Heart left ventricle (tissue), 16 donors: ENCODE results near the gene ROPN1. TPM values are rescaled to one million over a fixed set of nuclear protein-coding genes. Genes with fewer than 3 reads are reported as not detected.
"Not testable (repeated sequence)": the region's sequence is repeated elsewhere in the genome, so short reads cannot be mapped to it uniquely, and the experiment has no call there.

Source experiments
- ATAC-seq, 4 donors: fragments of 200-7000 bp; cut with Tn5 transposase; one replicate each; pipeline ENCODE4 v1.9.1; 2020 to 2022; ENCODE audit warnings: moderate library complexity in 4 of 4, mild to moderate bottlenecking in 3 of 4, moderate number of reproducible peaks in 1 of 4
- DNase-seq, 5 donors: peaks; one replicate each; pipeline ENCODE4 v3.0.0-alpha.2; 2020
- H3K27ac ChIP-seq, 12 donors: fragments of 200-600 bp; sonication (generic) in 4 of 12; one replicate each; pipeline versions ENCODE4 v1.5.0 to v1.8.0; 2016 to 2022; ENCODE audit warnings: mild to moderate bottlenecking in 2 of 12
- H3K27me3 ChIP-seq, 9 donors: fragments of 200-600 bp; sonication (generic) in 2 of 9; one replicate each; pipeline versions ENCODE4 v1.5.1 to v1.8.0; 2016 to 2022; ENCODE audit warnings: mild to moderate bottlenecking in 3 of 9
- H3K36me3 ChIP-seq, 9 donors: fragments of 200-600 bp; sonication (generic) in 2 of 9; one replicate each; pipeline versions ENCODE4 v1.5.0 to v1.8.0; 2018 to 2022; ENCODE audit warnings: mild to moderate bottlenecking in 2 of 9
- H3K4me1 ChIP-seq, 12 donors: fragments of 200-600 bp; sonication (generic) in 4 of 12; one replicate each; pipeline versions ENCODE4 v1.5.0 to v1.8.0; 2016 to 2022; ENCODE audit warnings: mild to moderate bottlenecking in 3 of 12
- H3K4me3 ChIP-seq, 12 donors: fragments of 200-600 bp; sonication (generic) in 4 of 12; one replicate each; pipeline versions ENCODE4 v1.5.0 to v1.8.0; 2017 to 2022; ENCODE audit warnings: mild to moderate bottlenecking in 9 of 12, moderate library complexity in 4 of 12
- H3K9me3 ChIP-seq, 12 donors: fragments of 200-600 bp; sonication (generic) in 4 of 12; one replicate each; pipeline versions ENCODE4 v1.5.0 to v1.8.0; 2016 to 2022; ENCODE audit warnings: mild to moderate bottlenecking in 1 of 12
- POLR2A ChIP-seq, 2 donors: fragments of 450-650 bp; IDR thresholded peaks; one replicate each; pipeline ENCODE4 v1.6.1; 2017; ENCODE audit warnings: antibody characterized with exemption in 2 of 2, mild to moderate bottlenecking in 2 of 2, moderate library complexity in 2 of 2
- WGBS, 4 donors: extraction: QIAGEN DNeasy Blood & Tissue Kit in 2 of 4; methylation state at CpG; one replicate each; pipeline versions ENCODE4 v1.1.5 to v1.1.7; 2013 to 2018; 5-methylcytosine and 5-hydroxymethylcytosine counted together
- intact Hi-C, 10 donors: fragments of 100-400 bp; cut with DNase I; formaldehyde crosslinking; loops; one replicate each; pipeline versions ENCODE4 v1.11.1 to v1.14.2; 2022
- polyA plus RNA-seq, 2 donors: library from polyadenylated mRNA; stranded (reverse); fragments of 200-250 nt; gene quantifications; one replicate each; pipeline ENCODE4 v1.2.3, GENCODE V29; 2013
- total RNA-seq, 9 donors: library from RNA; depleted of rRNA in 2 of 9; stranded (reverse); fragments of >200 nt in 2 of 9; fragmentation: NEBNext Ultra II Directional in 3 of 9; extraction: Animal tissue kit (Norgen Biotek cat#: 25700) in 3 of 9; gene quantifications; one replicate each; pipeline versions ENCODE4 v1.1.0 to v1.2.4, GENCODE V29; 2016 to 2023
- TF ChIP-seq, protein P1 (sequence below), 12 donors: fragments of 200-600 bp; sonication (generic) in 4 of 12; IDR thresholded peaks; one replicate each; pipeline versions ENCODE4 v1.5.0 to v1.8.0; 2018 to 2022; ENCODE audit warnings: antibody characterized with exemption in 12 of 12, mild to moderate bottlenecking in 5 of 12
- donor health status: ischemic (EF 13 %, LVEDD 7.1; RV severe dilation, severe dysfunction).
- donor health status: healthy with polysubstance abuse.
- donor health status: DM: no; HTN: yes; CAD: no.
- donor health status: DM: no; HTN: no; CAD: no.
- donor health status: ischemic (EF 25% LVEDD 6.9; RV normal size, moderate dysfunction).
- donor health status: ischemic (EF 25% LVEDD 5.7; RV mildly dilated, moderate dysfunction).
- donor health status: healthy.
- donor health status: DM: yes; HTN: yes; CAD: no.
- donor health status: ischemic (EF 35%, LVEDD 5.7; RV mildly dilated, moderate dysfunction).
- donor health status: nonischemic (EF 11% LVEDD 7.7; RV severe dilation, severe dysfunction).
- donor health status: DM: yes; HTN: yes; CAD: no.
- donor health status: PGD.
- donor health status: ischemic (EF 29% LVEDD 5.4; RV normal size, mild dysfunction).
- donor health status: nonischemic (EF 23%, LVEDD 6.1; RV moderate dilation, normal function).

The ROPN1 gene
- total and polyA plus RNA-seq, 11 donors: 0.19 to 0.67 (median 0.31) TPM; not detected in 4

DNA sequence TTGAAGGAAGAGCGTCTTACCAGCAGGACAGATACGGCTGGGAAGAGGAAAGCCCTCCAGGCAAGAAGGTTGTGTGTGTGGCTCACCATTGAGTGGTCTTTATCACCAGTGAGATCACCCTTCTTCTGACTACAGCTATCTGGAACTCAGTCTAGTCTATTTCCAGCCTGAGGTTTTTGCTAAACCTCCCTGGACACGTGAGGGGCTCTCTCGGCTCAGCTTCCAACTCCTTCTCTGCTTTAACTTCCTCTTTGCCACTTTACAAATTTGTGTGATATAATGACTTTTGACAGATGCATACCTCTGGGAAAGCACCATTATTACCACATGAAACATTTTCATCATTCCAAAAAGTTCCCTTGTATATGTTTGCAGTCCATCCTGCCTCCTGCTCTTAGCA is 15.3 kb upstream of the ROPN1 start:
- H3K27me3 ChIP-seq: peaks cover 0 to 6% (median 0%) of the 10 kb centered on the region in 9 donors
- H3K9me3 ChIP-seq: no peaks in the 10 kb centered on the region
- 42 to 55% (median 49%) methylated on average over 4 of the region's 4 CpGs for WGBS, 4 donors
- TF ChIP-seq, protein P1, sequence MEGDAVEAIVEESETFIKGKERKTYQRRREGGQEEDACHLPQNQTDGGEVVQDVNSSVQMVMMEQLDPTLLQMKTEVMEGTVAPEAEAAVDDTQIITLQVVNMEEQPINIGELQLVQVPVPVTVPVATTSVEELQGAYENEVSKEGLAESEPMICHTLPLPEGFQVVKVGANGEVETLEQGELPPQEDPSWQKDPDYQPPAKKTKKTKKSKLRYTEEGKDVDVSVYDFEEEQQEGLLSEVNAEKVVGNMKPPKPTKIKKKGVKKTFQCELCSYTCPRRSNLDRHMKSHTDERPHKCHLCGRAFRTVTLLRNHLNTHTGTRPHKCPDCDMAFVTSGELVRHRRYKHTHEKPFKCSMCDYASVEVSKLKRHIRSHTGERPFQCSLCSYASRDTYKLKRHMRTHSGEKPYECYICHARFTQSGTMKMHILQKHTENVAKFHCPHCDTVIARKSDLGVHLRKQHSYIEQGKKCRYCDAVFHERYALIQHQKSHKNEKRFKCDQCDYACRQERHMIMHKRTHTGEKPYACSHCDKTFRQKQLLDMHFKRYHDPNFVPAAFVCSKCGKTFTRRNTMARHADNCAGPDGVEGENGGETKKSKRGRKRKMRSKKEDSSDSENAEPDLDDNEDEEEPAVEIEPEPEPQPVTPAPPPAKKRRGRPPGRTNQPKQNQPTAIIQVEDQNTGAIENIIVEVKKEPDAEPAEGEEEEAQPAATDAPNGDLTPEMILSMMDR (IDR thresholded peaks at IDR 0.05): no peak
- no peak for TF ChIP-seq POLR2A (IDR thresholded peaks at IDR 0.05)
- H3K4me1 ChIP-seq: peaks cover 0 to 4% (median 0%) of the 10 kb centered on the region in 12 donors
- no peak overlapping the region for H3K4me3 ChIP-seq
- H3K36me3 ChIP-seq: no peaks in the 10 kb centered on the region
- ATAC-seq: no peak
- no peak for DNase-seq
- H3K27ac ChIP-seq: no peak overlapping the region
- intact Hi-C loops: no loop called here

DNA sequence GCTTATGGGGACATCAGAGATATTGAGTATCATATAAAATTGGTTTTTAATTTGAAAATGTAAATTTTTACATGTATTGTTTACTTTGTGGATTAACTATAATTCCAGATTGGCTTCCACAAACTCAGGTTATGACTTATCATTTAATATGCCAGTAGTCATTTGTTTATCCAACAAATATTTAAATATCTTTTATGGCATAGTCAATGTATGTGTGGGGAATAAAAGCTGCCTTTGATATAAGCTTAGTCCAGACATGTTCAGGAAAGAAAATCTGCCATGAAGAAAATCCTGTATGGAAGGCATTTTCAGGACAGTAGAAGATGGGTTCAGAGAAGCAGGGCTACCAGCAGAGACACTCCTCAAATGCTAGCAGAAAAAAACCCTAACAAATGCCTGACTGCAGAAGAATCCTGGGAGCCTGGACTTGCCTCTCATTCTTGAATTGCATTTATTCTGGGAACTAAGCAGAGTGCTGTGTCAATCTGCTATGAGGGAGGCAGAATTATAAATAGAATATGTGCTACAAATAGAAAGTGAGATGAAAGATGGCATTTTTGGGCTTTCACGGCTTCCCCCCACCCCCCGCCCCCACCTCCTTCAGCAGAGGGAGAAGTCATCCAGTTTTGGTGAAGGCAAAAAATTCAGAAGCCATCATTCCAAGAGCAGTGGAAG is 10.6 kb upstream of the ROPN1 start:
- intact Hi-C loops, H3K9me3 ChIP-seq, H3K4me3 ChIP-seq, DNase-seq, H3K27me3 ChIP-seq, H3K27ac ChIP-seq, H3K4me1 ChIP-seq, H3K36me3 ChIP-seq: not testable (repeated sequence)
- 32 to 49% (median 45%) methylated on average over 2 of the region's 2 CpGs for WGBS, 4 donors
- ATAC-seq: peak in 2 of 4 donors; percentile 36 to 48

DNA sequence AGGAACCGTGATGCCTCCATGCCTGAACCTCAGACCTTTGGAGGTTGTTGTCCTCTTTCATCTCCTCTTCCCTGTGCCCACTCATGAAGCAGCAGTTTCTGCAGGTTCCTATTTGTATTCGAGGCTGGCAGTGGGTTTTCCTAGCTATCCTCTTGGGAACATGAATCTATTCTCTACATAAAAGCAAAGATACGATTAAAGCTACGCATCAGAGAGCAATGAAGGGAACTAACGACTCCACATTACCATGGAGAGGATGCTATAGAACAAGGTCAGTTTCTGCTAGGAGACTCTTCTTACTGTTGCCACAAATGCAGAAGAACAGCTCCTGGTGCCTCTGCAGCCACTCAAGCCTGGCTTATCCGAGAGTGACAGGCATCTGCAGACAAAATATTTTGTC is 9.4 kb upstream of the ROPN1 start:
- intact Hi-C loops, H3K27ac ChIP-seq, H3K4me3 ChIP-seq, DNase-seq, H3K4me1 ChIP-seq, ATAC-seq, H3K27me3 ChIP-seq, H3K36me3 ChIP-seq: not testable (repeated sequence)
- peaks cover 0 to 10% (median 2%) of the 10 kb centered on the region in 12 donors for H3K9me3 ChIP-seq
- 73 to 77% (median 76%) methylated on average over 6 of the region's 6 CpGs for WGBS, 4 donors

DNA sequence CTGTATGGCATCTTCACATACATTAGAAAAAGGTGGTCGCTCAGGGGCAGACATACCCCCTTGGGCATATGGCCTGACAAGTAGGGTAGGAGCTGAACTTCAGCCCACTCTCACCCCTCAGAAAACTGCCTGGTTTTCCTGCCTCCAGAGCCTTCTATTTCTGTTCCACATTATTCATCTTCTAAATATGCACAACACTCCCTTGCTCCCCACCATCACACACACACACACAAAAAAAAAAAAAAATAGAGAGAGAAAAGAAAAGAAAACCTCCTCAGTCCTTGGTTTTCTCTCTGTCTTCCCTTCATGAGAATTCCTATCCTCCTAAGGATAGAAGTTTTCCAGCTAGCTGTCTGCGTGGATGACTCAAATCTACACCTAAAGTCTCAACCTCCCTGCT is 5.6 kb upstream of the ROPN1 start:
- H3K27me3 ChIP-seq: no peaks in the 10 kb centered on the region
- intact Hi-C loops: no loop called here
- ATAC-seq (no peak), DNase-seq (no peak)
- H3K4me1 ChIP-seq: peaks cover 0 to 3% (median 0%) of the 10 kb centered on the region in 12 donors
- peaks cover 0 to 10% (median 2%) of the 10 kb centered on the region in 12 donors for H3K9me3 ChIP-seq
- no peaks in the 10 kb centered on the region for H3K36me3 ChIP-seq
- TF ChIP-seq POLR2A (IDR thresholded peaks at IDR 0.05): no peak
- TF ChIP-seq, protein P1 (IDR thresholded peaks at IDR 0.05): no peak
- H3K4me3 ChIP-seq: no peak overlapping the region
- no peak overlapping the region for H3K27ac ChIP-seq
- 80 to 90% (median 84%) methylated on average over 2 of the region's 2 CpGs for WGBS, 4 donors

DNA sequence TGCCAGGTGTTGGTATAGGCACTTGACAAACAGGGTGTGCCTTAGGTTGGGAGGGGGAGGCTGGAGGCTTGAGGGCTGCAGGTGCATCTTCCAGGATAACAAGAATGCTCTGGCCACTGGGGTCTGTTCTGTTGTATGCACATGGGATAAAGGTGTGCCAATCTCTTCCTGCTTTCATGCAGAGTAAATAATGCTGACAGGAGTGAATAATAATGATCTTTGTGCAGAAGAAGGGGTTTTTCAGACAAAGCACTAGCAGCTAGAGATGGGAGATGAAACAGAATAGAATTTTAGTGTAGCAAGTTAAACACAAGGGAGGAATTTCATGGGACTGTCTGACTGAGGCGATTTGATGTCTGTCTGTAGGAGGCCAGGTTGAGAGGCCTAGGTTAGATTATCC is 1.9 kb upstream of the ROPN1 start:
- no peak overlapping the region for H3K27ac ChIP-seq
- H3K27me3 ChIP-seq: peaks cover 0 to 14% (median 0%) of the 10 kb centered on the region in 9 donors
- DNase-seq (no peak), ATAC-seq (no peak)
- no peaks in the 10 kb centered on the region for H3K4me1 ChIP-seq
- TF ChIP-seq POLR2A (IDR thresholded peaks at IDR 0.05): no peak
- TF ChIP-seq, protein P1 (IDR thresholded peaks at IDR 0.05): no peak
- intact Hi-C loops: no loop called here
- peaks cover 0 to 10% (median 2%) of the 10 kb centered on the region in 12 donors for H3K9me3 ChIP-seq
- no peaks in the 10 kb centered on the region for H3K36me3 ChIP-seq
- no peak overlapping the region for H3K4me3 ChIP-seq
- WGBS, 4 donors: 69 to 84% (median 76%) methylated on average over 1 of the region's 1 CpG
